ENCODE measurements around the gene NUP43. TPM values are rescaled to one million over a fixed set of nuclear protein-coding genes. Genes with fewer than 3 reads are reported as not detected.
A peak's percentile ranks its signal among the peaks of the same experiment; 100 is the strongest.

NUP43 gene
- total RNA-seq, 1 donor = 17.7 TPM

DNA sequence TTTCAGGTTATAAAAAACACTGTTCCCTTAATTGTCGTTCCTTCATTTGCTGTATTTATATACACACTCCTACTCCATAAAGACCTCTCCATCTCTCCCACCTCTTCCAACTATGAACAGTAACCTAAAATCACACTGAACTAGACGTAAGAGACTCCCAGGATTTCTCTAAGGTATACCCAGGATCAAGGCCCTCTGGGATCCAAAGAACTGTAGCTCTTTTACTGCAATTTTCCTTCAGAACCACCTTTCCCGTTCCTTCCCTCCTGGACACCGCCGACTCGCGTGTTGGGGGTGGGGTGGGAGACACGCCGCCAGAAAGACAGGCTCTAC is 29.1 kb downstream of the NUP43 start:
- Histone ChIP-seq H3K36me3 (ENCODE audit: insufficient read depth, low read length) (no peaks in the 10 kb centered on the region), H3K79me2 (ENCODE audit: insufficient read depth, low read length) (peaks cover 64% of the 10 kb centered on the region), H3K27ac (ENCODE audit: low read depth, low read length) (peak overlapping the region; percentile 92), H3K9me3 (ENCODE audit: low read depth, low read length) (no peaks in the 10 kb centered on the region), H3K4me2 (ENCODE audit: insufficient read depth, low read length) (peak overlapping the region; percentile 87), H3K4me1 (ENCODE audit: insufficient read depth, low read length) (peaks cover 16% of the 10 kb centered on the region), H3K4me3 (ENCODE audit: insufficient read depth, low read length) (peak overlapping the region; percentile 95), H4K20me1 (ENCODE audit: insufficient read depth, low read length) (peaks cover 5% of the 10 kb centered on the region), H2AFZ (ENCODE audit: low read length) (peak overlapping the region; percentile 95), H3K27me3 (ENCODE audit: insufficient read depth, low read length) (no peaks in the 10 kb centered on the region)
- no peak for DNase-seq (ENCODE audit: insufficient read length, low spot score, missing footprints)
- TF ChIP-seq, protein P1, sequence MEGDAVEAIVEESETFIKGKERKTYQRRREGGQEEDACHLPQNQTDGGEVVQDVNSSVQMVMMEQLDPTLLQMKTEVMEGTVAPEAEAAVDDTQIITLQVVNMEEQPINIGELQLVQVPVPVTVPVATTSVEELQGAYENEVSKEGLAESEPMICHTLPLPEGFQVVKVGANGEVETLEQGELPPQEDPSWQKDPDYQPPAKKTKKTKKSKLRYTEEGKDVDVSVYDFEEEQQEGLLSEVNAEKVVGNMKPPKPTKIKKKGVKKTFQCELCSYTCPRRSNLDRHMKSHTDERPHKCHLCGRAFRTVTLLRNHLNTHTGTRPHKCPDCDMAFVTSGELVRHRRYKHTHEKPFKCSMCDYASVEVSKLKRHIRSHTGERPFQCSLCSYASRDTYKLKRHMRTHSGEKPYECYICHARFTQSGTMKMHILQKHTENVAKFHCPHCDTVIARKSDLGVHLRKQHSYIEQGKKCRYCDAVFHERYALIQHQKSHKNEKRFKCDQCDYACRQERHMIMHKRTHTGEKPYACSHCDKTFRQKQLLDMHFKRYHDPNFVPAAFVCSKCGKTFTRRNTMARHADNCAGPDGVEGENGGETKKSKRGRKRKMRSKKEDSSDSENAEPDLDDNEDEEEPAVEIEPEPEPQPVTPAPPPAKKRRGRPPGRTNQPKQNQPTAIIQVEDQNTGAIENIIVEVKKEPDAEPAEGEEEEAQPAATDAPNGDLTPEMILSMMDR (IDR thresholded peaks at IDR 0.05; ENCODE audit: extremely low read depth, low read depth, low read length) = no peak

DNA sequence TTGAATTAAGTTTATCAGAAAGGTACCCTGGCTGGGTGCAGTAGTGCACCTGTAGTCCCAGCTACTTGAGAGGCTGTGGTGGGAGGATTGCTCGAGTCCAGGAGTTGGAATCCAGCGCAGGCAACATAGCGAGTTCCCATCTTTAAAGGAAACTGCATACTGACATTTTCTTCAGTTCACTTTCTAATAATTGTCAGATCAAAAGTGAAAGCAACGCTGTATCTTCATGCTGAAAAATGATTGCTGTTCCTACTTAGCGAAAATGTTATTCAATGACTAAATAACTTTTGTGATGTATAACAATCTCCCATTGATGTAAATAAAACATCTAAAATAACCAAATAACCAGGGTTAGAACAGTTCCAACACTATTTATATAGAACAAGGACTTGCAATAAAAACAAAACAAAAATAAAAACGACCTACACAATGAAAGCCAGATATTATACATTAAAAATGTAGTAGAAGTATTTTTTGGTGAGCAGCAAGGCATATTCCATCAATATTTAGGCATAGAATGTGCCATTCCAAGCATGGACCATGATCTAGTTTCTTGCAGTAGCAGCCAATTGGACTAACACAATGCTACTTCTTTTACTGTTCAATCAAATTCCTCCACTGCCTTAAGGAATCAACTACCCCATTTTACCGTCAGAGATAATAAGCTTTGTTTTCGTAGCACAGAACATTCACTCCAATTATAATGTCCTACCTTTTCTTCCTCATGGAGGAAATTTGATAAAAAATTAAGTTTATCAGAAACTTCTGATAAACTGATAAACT is 30.0 kb downstream of the NUP43 start:
- Histone ChIP-seq H3K4me1 (ENCODE audit: insufficient read depth, low read length) (peaks cover 16% of the 10 kb centered on the region), H3K9me3 (ENCODE audit: low read depth, low read length) (no peaks in the 10 kb centered on the region), H3K4me2 (ENCODE audit: insufficient read depth, low read length) (peak overlapping the region; percentile 87), H3K27ac (ENCODE audit: low read depth, low read length) (peak overlapping the region; percentile 92), H2AFZ (ENCODE audit: low read length) (no peak overlapping the region), H3K36me3 (ENCODE audit: insufficient read depth, low read length) (no peaks in the 10 kb centered on the region), H3K79me2 (ENCODE audit: insufficient read depth, low read length) (peaks cover 72% of the 10 kb centered on the region), H3K27me3 (ENCODE audit: insufficient read depth, low read length) (no peaks in the 10 kb centered on the region), H4K20me1 (ENCODE audit: insufficient read depth, low read length) (peaks cover 8% of the 10 kb centered on the region), H3K4me3 (ENCODE audit: insufficient read depth, low read length) (peak overlapping the region; percentile 95)
- TF ChIP-seq, protein P1 (IDR thresholded peaks at IDR 0.05; ENCODE audit: extremely low read depth, low read depth, low read length) = no peak
- peak; percentile 61 for DNase-seq (ENCODE audit: insufficient read length, low spot score, missing footprints)

DNA sequence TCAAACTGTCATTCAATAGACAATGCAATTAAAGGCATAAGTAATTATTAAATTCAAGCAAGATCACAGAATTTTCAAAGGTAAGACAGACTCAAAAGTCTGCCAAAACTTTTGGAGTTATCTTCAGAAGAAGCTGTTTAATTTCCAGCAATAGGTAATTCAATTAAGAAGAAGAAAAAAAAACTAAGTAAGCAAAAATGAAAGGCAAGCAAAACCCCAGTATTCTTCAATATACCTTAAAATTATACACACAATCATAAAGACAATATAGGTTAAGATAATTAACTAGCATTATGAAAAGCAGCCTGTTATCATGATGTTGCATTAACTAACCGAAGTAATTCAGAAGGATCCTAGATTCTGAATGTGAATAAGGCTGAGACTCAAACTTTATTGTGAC is 31.9 kb downstream of the NUP43 start:
- H3K36me3 ChIP-seq (ENCODE audit: insufficient read depth, low read length) = no peaks in the 10 kb centered on the region
- TF ChIP-seq, protein P1 (IDR thresholded peaks at IDR 0.05; ENCODE audit: extremely low read depth, low read depth, low read length) = no peak
- H3K27ac ChIP-seq (ENCODE audit: low read depth, low read length) = no peak overlapping the region
- H3K4me2 ChIP-seq (ENCODE audit: insufficient read depth, low read length) = no peak overlapping the region
- no peak overlapping the region for H3K4me3 ChIP-seq (ENCODE audit: insufficient read depth, low read length)
- peaks cover 91% of the 10 kb centered on the region for H3K79me2 ChIP-seq (ENCODE audit: insufficient read depth, low read length)
- H3K27me3 ChIP-seq (ENCODE audit: insufficient read depth, low read length) = no peaks in the 10 kb centered on the region
- no peaks in the 10 kb centered on the region for H3K9me3 ChIP-seq (ENCODE audit: low read depth, low read length)
- peaks cover 22% of the 10 kb centered on the region for H4K20me1 ChIP-seq (ENCODE audit: insufficient read depth, low read length)
- H2AFZ ChIP-seq (ENCODE audit: low read length) = no peak overlapping the region
- H3K4me1 ChIP-seq (ENCODE audit: insufficient read depth, low read length) = peaks cover 18% of the 10 kb centered on the region
- DNase-seq (ENCODE audit: insufficient read length, low spot score, missing footprints) = no peak

DNA sequence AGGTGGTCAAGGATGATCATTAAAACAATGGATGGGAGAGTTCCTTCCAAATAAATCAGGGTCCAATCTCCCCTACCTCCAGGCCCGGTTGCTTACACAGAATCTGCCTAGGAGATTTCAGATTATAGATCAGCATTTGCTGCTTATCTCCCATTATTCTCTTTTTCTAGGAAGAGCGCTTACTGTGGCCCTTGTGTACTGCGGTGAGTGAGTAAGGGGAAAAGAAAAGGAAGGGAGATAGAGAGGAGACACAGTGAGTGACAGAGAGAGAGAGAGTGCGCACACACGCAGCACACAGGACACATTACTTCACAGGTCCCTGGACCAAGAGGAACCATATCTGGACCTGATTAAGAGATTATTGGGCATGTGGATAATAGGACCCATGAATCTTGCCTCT is 34.6 kb downstream of the NUP43 start:
- H3K27me3 ChIP-seq (ENCODE audit: insufficient read depth, low read length) = no peaks in the 10 kb centered on the region
- TF ChIP-seq, protein P1 (IDR thresholded peaks at IDR 0.05; ENCODE audit: extremely low read depth, low read depth, low read length) = no peak
- no peaks in the 10 kb centered on the region for H3K9me3 ChIP-seq (ENCODE audit: low read depth, low read length)
- DNase-seq (ENCODE audit: insufficient read length, low spot score, missing footprints) = no peak
- peaks cover 97% of the 10 kb centered on the region for H3K79me2 ChIP-seq (ENCODE audit: insufficient read depth, low read length)
- no peak overlapping the region for H3K27ac ChIP-seq (ENCODE audit: low read depth, low read length)
- H3K4me3 ChIP-seq (ENCODE audit: insufficient read depth, low read length) = no peak overlapping the region
- no peak overlapping the region for H2AFZ ChIP-seq (ENCODE audit: low read length)
- peaks cover 40% of the 10 kb centered on the region for H4K20me1 ChIP-seq (ENCODE audit: insufficient read depth, low read length)
- H3K36me3 ChIP-seq (ENCODE audit: insufficient read depth, low read length) = no peaks in the 10 kb centered on the region
- no peak overlapping the region for H3K4me2 ChIP-seq (ENCODE audit: insufficient read depth, low read length)
- H3K4me1 ChIP-seq (ENCODE audit: insufficient read depth, low read length) = peaks cover 10% of the 10 kb centered on the region
